Natural killer cell (primary cell): ENCODE results near the gene GALNTL6. TPM values are rescaled to one million over a fixed set of nuclear protein-coding genes. Genes with fewer than 3 reads are reported as not detected.

Experiments
- ATAC-seq, 3 donors: fragments of 150-1000 bp in 2 of 3; fragments of 200-7000 bp in 1 of 3; cut with Tn5 transposase; 1 replicate in 1 of 3; 2 replicates in 2 of 3; pipeline ENCODE4 v1.10.0; 2021; ENCODE audit warnings: mild to moderate bottlenecking in 2 of 3, moderate library complexity in 2 of 3
- DNase-seq, 2 donors: peaks; one replicate each; pipeline versions ENCODE4 v3.0.0 to v3.0.0-alpha.2; 2013 to 2021; ENCODE audit warnings: mixed read lengths in 1 of 2
- H3K27ac ChIP-seq: one replicate; pipeline ENCODE4 v1.5.1; 2013; ENCODE audit warnings: mild to moderate bottlenecking, low read length
- H3K27me3 ChIP-seq: one replicate; pipeline ENCODE4 v1.6.1; 2013; ENCODE audit warnings: low read length; ENCODE audit not compliant: control insufficient read depth, insufficient read depth
- H3K36me3 ChIP-seq: one replicate; pipeline ENCODE4 v1.6.1; 2013; ENCODE audit warnings: low read length; ENCODE audit not compliant: control insufficient read depth, insufficient read depth
- H3K4me1 ChIP-seq: one replicate; pipeline ENCODE4 v1.6.1; 2013; ENCODE audit warnings: low read length; ENCODE audit not compliant: control insufficient read depth, insufficient read depth
- H3K4me3 ChIP-seq: one replicate; pipeline ENCODE4 v1.5.1; 2013; ENCODE audit warnings: low read length
- H3K9me3 ChIP-seq: one replicate; pipeline ENCODE4 v1.6.1; 2013; ENCODE audit warnings: low read length; ENCODE audit not compliant: control insufficient read depth, insufficient read depth
- H3K27ac Mint-ChIP-seq, 2 donors: one replicate each; pipeline ENCODE4 v1.8.0; 2022; ENCODE audit warnings: mild to moderate bottlenecking in 2 of 2, mixed read lengths in 2 of 2, moderate library complexity in 1 of 2
- H3K27me3 Mint-ChIP-seq, 2 donors: one replicate each; pipeline ENCODE4 v1.8.0; 2022; ENCODE audit warnings: low read depth in 2 of 2, mixed read lengths in 2 of 2
- H3K36me3 Mint-ChIP-seq: one replicate; pipeline ENCODE4 v1.8.0; 2022; ENCODE audit warnings: mixed read lengths
- H3K4me1 Mint-ChIP-seq, 2 donors: one replicate each; pipeline ENCODE4 v1.8.0; 2022; ENCODE audit warnings: mixed read lengths in 2 of 2
- H3K4me3 Mint-ChIP-seq: one replicate; pipeline ENCODE4 v1.8.0; 2022; ENCODE audit warnings: mild to moderate bottlenecking, moderate library complexity, mixed read lengths
- H3K9me3 Mint-ChIP-seq, 2 donors: one replicate each; pipeline ENCODE4 v1.8.0; 2022; ENCODE audit warnings: mixed read lengths in 2 of 2
- WGBS: methylation state at CpG from one replicate; pipeline ENCODE4 v1.1.7; 2013; ENCODE audit warnings: missing lambda C conversion rate; ENCODE audit not compliant: insufficient coverage; 5-methylcytosine and 5-hydroxymethylcytosine counted together
- intact Hi-C: fragments of 100-400 bp; cut with micrococcal nuclease; formaldehyde crosslinking; loops from one replicate; pipeline ENCODE4 v1.14.2; 2022
- total RNA-seq, 4 donors: library from RNA; stranded (reverse); fragments of 120-200 nt in 1 of 4; gene quantifications; one replicate each; pipeline versions ENCODE4 v1.2.3 to v1.2.4, GENCODE V29; 2013 to 2022
- TF ChIP-seq, protein P1 (sequence below): fragments of 200-600 bp; IDR thresholded peaks from one replicate; pipeline ENCODE4 v1.8.0; 2022; ENCODE audit warnings: antibody characterized with exemption

The GALNTL6 gene
- total RNA-seq, 3 donors from 2014 or later (not counting 1 experiment from before 2014, with no cell fraction given): not detected

DNA sequence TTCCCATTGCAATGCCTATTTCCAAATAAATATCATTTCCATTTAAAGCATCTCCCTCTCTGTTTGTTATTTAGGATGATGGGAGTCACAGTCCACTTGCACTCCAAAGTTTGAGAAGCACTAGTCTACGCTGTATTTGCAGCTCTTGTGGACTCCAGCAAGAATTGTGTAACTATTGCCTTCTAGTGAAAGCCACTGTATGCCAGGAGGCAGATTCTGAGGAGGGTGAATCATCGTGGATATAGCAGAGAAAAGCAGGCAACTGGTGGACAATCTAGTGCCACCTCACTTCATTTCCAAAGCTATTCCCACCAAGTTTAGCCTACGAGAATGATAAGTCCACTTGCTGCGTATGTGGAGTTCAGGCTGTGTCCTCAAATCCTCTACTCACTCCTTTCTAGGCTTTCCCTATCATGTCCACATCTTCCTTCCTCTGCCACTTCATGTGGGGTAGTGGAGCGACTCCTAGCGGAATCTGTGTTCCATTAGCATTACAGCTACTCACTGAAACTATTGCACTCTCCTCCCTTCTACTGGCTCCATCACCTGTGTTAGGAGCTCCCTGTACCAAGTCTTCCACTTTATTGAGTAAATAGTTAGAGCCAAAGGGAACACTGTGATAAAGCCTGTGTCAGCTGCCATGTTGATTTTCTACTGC is 853.6 kb downstream of the GALNTL6 start:
- Histone ChIP-seq H3K36me3 (no peaks in the 10 kb centered on the region), H3K4me3 (no peak overlapping the region), H3K27me3 (no peaks in the 10 kb centered on the region), H3K27ac (no peak overlapping the region), H3K4me1 (no peaks in the 10 kb centered on the region), H3K9me3 (no peaks in the 10 kb centered on the region)
- Mint-ChIP-seq H3K36me3 (no peaks in the 10 kb centered on the region), H3K27me3 (no peaks in the 10 kb centered on the region), H3K4me3 (no peak overlapping the region), H3K4me1 (no peaks in the 10 kb centered on the region), H3K27ac (no peak overlapping the region), H3K9me3 (peaks cover 12 to 20% of the 10 kb centered on the region in 2 donors)
- DNase-seq: no peak
- TF ChIP-seq, protein P1, sequence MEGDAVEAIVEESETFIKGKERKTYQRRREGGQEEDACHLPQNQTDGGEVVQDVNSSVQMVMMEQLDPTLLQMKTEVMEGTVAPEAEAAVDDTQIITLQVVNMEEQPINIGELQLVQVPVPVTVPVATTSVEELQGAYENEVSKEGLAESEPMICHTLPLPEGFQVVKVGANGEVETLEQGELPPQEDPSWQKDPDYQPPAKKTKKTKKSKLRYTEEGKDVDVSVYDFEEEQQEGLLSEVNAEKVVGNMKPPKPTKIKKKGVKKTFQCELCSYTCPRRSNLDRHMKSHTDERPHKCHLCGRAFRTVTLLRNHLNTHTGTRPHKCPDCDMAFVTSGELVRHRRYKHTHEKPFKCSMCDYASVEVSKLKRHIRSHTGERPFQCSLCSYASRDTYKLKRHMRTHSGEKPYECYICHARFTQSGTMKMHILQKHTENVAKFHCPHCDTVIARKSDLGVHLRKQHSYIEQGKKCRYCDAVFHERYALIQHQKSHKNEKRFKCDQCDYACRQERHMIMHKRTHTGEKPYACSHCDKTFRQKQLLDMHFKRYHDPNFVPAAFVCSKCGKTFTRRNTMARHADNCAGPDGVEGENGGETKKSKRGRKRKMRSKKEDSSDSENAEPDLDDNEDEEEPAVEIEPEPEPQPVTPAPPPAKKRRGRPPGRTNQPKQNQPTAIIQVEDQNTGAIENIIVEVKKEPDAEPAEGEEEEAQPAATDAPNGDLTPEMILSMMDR: no peak
- 91% methylated on average over 6 of the region's 6 CpGs for WGBS
- intact Hi-C loops: no loop called here
- ATAC-seq: no peak

DNA sequence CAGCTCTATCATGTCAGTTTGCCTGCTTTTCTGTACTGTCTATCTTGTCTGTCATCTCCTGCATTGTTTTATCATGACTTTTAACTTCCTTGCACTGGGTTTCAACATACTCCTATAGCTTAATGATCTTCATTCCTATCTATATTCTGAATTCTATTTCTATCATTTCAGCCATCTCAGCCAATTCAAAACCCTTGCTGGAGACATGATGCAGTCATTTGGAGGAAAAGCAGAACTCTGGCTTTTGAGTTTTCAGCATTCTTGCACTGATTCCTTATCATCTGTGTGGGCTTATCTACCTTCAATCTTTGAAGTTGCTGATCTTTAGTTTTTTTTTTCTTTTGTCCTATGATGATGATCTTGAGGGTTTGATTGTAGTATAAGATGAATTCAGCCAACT is 861.6 kb downstream of the GALNTL6 start:
- DNase-seq: no peak
- intact Hi-C loops: no loop called here
- Mint-ChIP-seq H3K4me3 (no peak overlapping the region), H3K36me3 (peaks cover 10% of the 10 kb centered on the region), H3K9me3 (peaks cover 25 to 42% of the 10 kb centered on the region in 2 donors), H3K27me3 (no peaks in the 10 kb centered on the region), H3K27ac (no peak overlapping the region), H3K4me1 (no peaks in the 10 kb centered on the region)
- ATAC-seq: no peak
- Histone ChIP-seq H3K9me3 (peaks cover 7% of the 10 kb centered on the region), H3K4me1 (no peaks in the 10 kb centered on the region), H3K4me3 (no peak overlapping the region), H3K36me3 (no peaks in the 10 kb centered on the region), H3K27ac (no peak overlapping the region), H3K27me3 (no peaks in the 10 kb centered on the region)
- TF ChIP-seq, protein P1: no peak

DNA sequence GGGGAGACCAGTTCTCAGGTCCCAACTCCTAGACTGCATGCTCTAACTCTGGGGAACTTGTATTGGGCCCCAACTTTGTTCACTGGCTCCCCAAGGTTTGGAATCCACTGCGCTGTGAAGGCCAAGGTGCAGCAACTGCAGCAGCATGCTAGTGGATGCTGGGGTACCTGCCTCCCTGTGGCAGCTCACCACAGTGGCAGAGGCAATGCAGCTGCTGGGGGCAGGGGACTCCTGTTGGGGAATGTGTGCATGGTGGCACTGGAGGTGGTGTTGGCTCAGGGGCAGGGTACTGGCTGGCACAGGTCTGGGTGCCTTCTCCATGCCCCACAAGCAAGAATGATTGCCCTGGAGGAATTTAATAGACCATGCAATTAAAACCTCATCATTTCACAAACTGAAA is 862.0 kb downstream of the GALNTL6 start:
- peaks cover 10% of the 10 kb centered on the region for H3K36me3 Mint-ChIP-seq
- TF ChIP-seq, protein P1: no peak
- intact Hi-C loops: no loop called here

DNA sequence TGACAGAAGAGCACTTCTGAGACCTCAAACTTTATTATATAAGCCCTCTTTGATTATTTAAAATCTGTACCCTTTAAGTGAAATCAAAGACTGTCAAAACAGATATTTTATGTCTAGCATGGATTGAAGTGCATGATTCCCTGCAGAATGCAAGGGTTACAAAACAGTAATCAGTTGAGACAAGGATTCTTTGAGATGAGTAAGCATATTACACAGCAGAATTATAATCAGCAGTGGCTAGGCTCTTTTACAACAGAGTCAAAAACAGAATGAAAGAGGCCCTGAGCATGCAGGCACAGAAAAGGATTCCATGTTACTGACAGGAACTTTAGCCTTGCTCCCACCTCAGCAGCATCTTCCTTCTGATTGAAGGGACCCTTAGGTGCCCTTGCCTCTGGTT is 867.5 kb downstream of the GALNTL6 start:
- intact Hi-C loops: no loop called here
- no peak for DNase-seq
- no peaks in the 10 kb centered on the region for H3K27me3 ChIP-seq
- H3K27me3 Mint-ChIP-seq: no peaks in the 10 kb centered on the region
- no peak overlapping the region for H3K4me3 Mint-ChIP-seq
- TF ChIP-seq, protein P1: no peak
- H3K9me3 Mint-ChIP-seq: peaks cover 11 to 13% of the 10 kb centered on the region in 2 donors
- H3K27ac ChIP-seq: no peak overlapping the region
- peaks cover 2% of the 10 kb centered on the region for H3K9me3 ChIP-seq
- H3K4me1 ChIP-seq: no peaks in the 10 kb centered on the region
- H3K36me3 ChIP-seq: no peaks in the 10 kb centered on the region
- no peaks in the 10 kb centered on the region for H3K36me3 Mint-ChIP-seq
- H3K27ac Mint-ChIP-seq: no peak overlapping the region
- no peak for ATAC-seq
- no peaks in the 10 kb centered on the region for H3K4me1 Mint-ChIP-seq
- no peak overlapping the region for H3K4me3 ChIP-seq

More for the DNA sequence above, 862.0 kb downstream of the GALNTL6 start:
- DNase-seq (no peak), ATAC-seq (no peak)
- Mint-ChIP-seq H3K27me3 (no peaks in the 10 kb centered on the region), H3K9me3 (peaks cover 25 to 42% of the 10 kb centered on the region in 2 donors), H3K4me1 (no peaks in the 10 kb centered on the region), H3K27ac (no peak overlapping the region), H3K4me3 (no peak overlapping the region)
- no peaks in the 10 kb centered on the region for H3K36me3 ChIP-seq
- no peak overlapping the region for H3K27ac ChIP-seq
- WGBS: 91% methylated on average over 1 of the region's 1 CpG
- peaks cover 7% of the 10 kb centered on the region for H3K9me3 ChIP-seq
- H3K27me3 ChIP-seq: no peaks in the 10 kb centered on the region
- H3K4me1 ChIP-seq: no peaks in the 10 kb centered on the region
- no peak overlapping the region for H3K4me3 ChIP-seq
